ENCODE measurements around the gene PHF23.

The PHF23 gene

GRCh38 chr17:7239091-7240027 is at the start of gene PHF23:
TSS of gene PHF23 (minus strand) at chr17:7239457. CDS start at chr17:7239279, 178 bp downstream.
- peaks cover 58 to 64% of the 10 kb centered on the region in 2 experiments for H3K4me1 ChIP-seq (ENCODE audit: control insufficient read depth in 1 of 2, insufficient read depth in 1 of 2, low read depth in 1 of 2, low read length in 1 of 2)
- peaks cover 55% of the 10 kb centered on the region for H3K36me3 ChIP-seq
- H3K9me3 ChIP-seq: no peaks in the 10 kb centered on the region
- no peaks in the 10 kb centered on the region for H3K27me3 ChIP-seq
- H3K27ac ChIP-seq: peak within 1 kb of the TSS; percentile 99
- peak within 1 kb of the TSS; percentile 84 to 98 for H3K4me3 ChIP-seq (ENCODE audit: low read depth in 1 of 2, low read length in 1 of 2)
- peak; percentile 72 for TF ChIP-seq CTCF (IDR thresholded peaks at IDR 0.05)

GRCh38 chr17:7285679-7286078 is 46.4 kb upstream of the PHF23 start:
- Histone ChIP-seq H3K27me3 (peaks cover 100% of the 10 kb centered on the region), H3K27ac (no peak overlapping the region), H3K36me3 (no peaks in the 10 kb centered on the region), H3K4me1 (ENCODE audit: control insufficient read depth in 1 of 2, insufficient read depth in 1 of 2, low read depth in 1 of 2, low read length in 1 of 2) (peaks cover 11 to 19% of the 10 kb centered on the region in 2 experiments), H3K9me3 (no peaks in the 10 kb centered on the region), H3K4me3 (ENCODE audit: low read depth in 1 of 2, low read length in 1 of 2) (no peak overlapping the region)
- TF ChIP-seq CTCF (IDR thresholded peaks at IDR 0.05): no peak

- H3K36me3 ChIP-seq: no peaks in the 10 kb centered on the region
- H3K27ac ChIP-seq: no peak overlapping the region
- H3K27me3 ChIP-seq: peaks cover 100% of the 10 kb centered on the region
- no peaks in the 10 kb centered on the region for H3K9me3 ChIP-seq
- no peak for TF ChIP-seq CTCF (IDR thresholded peaks at IDR 0.05)
- no peak overlapping the region for H3K4me3 ChIP-seq (ENCODE audit: low read depth in 1 of 2, low read length in 1 of 2)
- peaks cover 14 to 24% of the 10 kb centered on the region in 2 experiments for H3K4me1 ChIP-seq (ENCODE audit: control insufficient read depth in 1 of 2, insufficient read depth in 1 of 2, low read depth in 1 of 2, low read length in 1 of 2)
Observed at GRCh38 chr17:7284911-7285310, 45.7 kb upstream of the PHF23 start.

- H3K4me3 ChIP-seq (ENCODE audit: low read depth in 1 of 2, low read length in 1 of 2): no peak overlapping the region
- H3K27ac ChIP-seq: no peak overlapping the region
- H3K27me3 ChIP-seq: peaks cover 98% of the 10 kb centered on the region
- H3K36me3 ChIP-seq: no peaks in the 10 kb centered on the region
- no peak for TF ChIP-seq CTCF (IDR thresholded peaks at IDR 0.05)
- H3K4me1 ChIP-seq (ENCODE audit: control insufficient read depth in 1 of 2, insufficient read depth in 1 of 2, low read depth in 1 of 2, low read length in 1 of 2): peaks cover 14 to 24% of the 10 kb centered on the region in 2 experiments
- no peaks in the 10 kb centered on the region for H3K9me3 ChIP-seq
Observed at GRCh38 chr17:7283471-7284216, 44.4 kb upstream of the PHF23 start.

- Histone ChIP-seq H3K4me3 (ENCODE audit: low read depth in 1 of 2, low read length in 1 of 2) (no peak overlapping the region), H3K36me3 (no peaks in the 10 kb centered on the region), H3K27ac (no peak overlapping the region), H3K9me3 (no peaks in the 10 kb centered on the region), H3K27me3 (peaks cover 94% of the 10 kb centered on the region), H3K4me1 (ENCODE audit: control insufficient read depth in 1 of 2, insufficient read depth in 1 of 2, low read depth in 1 of 2, low read length in 1 of 2) (peaks cover 14 to 24% of the 10 kb centered on the region in 2 experiments)
- TF ChIP-seq CTCF (IDR thresholded peaks at IDR 0.05): no peak
Observed at GRCh38 chr17:7282752-7283321, 43.6 kb upstream of the PHF23 start.
